Transverse colon (tissue), 4 donors: ENCODE data around the gene YWHAB. TPM values are rescaled to one million over a fixed set of nuclear protein-coding genes. Genes with fewer than 3 reads are reported as not detected.
A peak's percentile ranks its signal among the peaks of the same experiment; 100 is the strongest.

Source experiments
- DNase-seq: peaks from one replicate; pipeline ENCODE4 v3.0.0-alpha.2; 2019
- H3K27ac ChIP-seq, 4 donors: fragments of 200-600 bp; sonication (generic); 2 replicates each; pipeline ENCODE4 v1.5.1; 2016 to 2018; ENCODE audit warnings: inconsistent platforms in 4 of 4
- H3K27me3 ChIP-seq: fragments of 200-600 bp; sonication (generic); 2 replicates; pipeline ENCODE4 v1.5.1; 2017; ENCODE audit warnings: inconsistent platforms
- H3K36me3 ChIP-seq, 4 donors: fragments of 200-600 bp; sonication (generic); 2 replicates each; pipeline ENCODE4 v1.5.1; 2017 to 2019; ENCODE audit warnings: inconsistent platforms in 4 of 4
- H3K4me1 ChIP-seq, 4 donors: fragments of 200-600 bp; sonication (generic); 2 replicates each; pipeline ENCODE4 v1.5.1; 2017 to 2020; ENCODE audit warnings: inconsistent platforms in 4 of 4
- H3K4me3 ChIP-seq, 4 donors: fragments of 200-600 bp; sonication (generic); 1 replicate in 1 of 4; 2 replicates in 3 of 4; pipeline versions ENCODE4 v1.5.1 to v1.6.1; 2017 to 2019; ENCODE audit warnings: inconsistent platforms in 4 of 4
- H3K9me3 ChIP-seq, 2 donors: fragments of 200-600 bp; sonication (generic); 2 replicates each; pipeline ENCODE4 v1.5.1; 2017 to 2019; ENCODE audit warnings: inconsistent platforms in 2 of 2
- CTCF ChIP-seq, 5 experiments: fragments of 200-600 bp in 3 of 5; fragments of 450-650 bp in 2 of 5; sonication (generic) in 3 of 5; IDR thresholded peaks; 1 replicate in 2 of 5; 2 replicates in 3 of 5; pipeline ENCODE4 v1.5.1; 2016 to 2017; ENCODE audit warnings: antibody characterized with exemption in 5 of 5, inconsistent platforms in 3 of 5, mild to moderate bottlenecking in 2 of 5, moderate library complexity in 1 of 5
- EP300 ChIP-seq: sonication (generic); formaldehyde crosslinking; IDR thresholded peaks from one replicate; pipeline ENCODE4 v1.6.1; 2017; ENCODE audit warnings: antibody characterized with exemption, low read depth
- POLR2A ChIP-seq: fragments of 450-650 bp; IDR thresholded peaks from one replicate; pipeline ENCODE4 v1.6.1; 2016; ENCODE audit warnings: antibody characterized with exemption, mild to moderate bottlenecking, moderate library complexity
- POLR2AphosphoS5 ChIP-seq, 3 donors: sonication (generic); formaldehyde crosslinking; IDR thresholded peaks; one replicate each; pipeline ENCODE4 v1.6.1; 2016; ENCODE audit warnings: antibody characterized with exemption in 3 of 3
- WGBS, 2 donors: methylation state at CpG; one replicate each; pipeline ENCODE4 v1.1.5; 2018; ENCODE audit warnings: low coverage in 1 of 2; 5-methylcytosine and 5-hydroxymethylcytosine counted together
- in situ Hi-C, 4 donors: fragments of 200-750 bp; cut with MboI; loops; one replicate each; pipeline versions ENCODE4 v1.15.0 to v1.15.1; 2017; ENCODE audit warnings: low sequenced_read_pairs in 3 of 4, low pct_ligation_motif_present in 1 of 4, low pct_unique_long_range_greater_than_20kb in 1 of 4
- intact Hi-C: fragments of 100-400 bp; cut with DNase I; formaldehyde crosslinking; loops from one replicate; pipeline ENCODE4 v1.15.1; 2023; ENCODE audit warnings: low total_unique reads
- total RNA-seq, 4 donors: library from RNA; depleted of rRNA; stranded (reverse); fragments of >200 nt; gene quantifications; one replicate each; pipeline ENCODE4 v1.1.0, GENCODE V29; 2016

Gene YWHAB
- total RNA-seq, 4 donors from 2014 or later, result 73.2 to 170 (median 117) TPM

DNA sequence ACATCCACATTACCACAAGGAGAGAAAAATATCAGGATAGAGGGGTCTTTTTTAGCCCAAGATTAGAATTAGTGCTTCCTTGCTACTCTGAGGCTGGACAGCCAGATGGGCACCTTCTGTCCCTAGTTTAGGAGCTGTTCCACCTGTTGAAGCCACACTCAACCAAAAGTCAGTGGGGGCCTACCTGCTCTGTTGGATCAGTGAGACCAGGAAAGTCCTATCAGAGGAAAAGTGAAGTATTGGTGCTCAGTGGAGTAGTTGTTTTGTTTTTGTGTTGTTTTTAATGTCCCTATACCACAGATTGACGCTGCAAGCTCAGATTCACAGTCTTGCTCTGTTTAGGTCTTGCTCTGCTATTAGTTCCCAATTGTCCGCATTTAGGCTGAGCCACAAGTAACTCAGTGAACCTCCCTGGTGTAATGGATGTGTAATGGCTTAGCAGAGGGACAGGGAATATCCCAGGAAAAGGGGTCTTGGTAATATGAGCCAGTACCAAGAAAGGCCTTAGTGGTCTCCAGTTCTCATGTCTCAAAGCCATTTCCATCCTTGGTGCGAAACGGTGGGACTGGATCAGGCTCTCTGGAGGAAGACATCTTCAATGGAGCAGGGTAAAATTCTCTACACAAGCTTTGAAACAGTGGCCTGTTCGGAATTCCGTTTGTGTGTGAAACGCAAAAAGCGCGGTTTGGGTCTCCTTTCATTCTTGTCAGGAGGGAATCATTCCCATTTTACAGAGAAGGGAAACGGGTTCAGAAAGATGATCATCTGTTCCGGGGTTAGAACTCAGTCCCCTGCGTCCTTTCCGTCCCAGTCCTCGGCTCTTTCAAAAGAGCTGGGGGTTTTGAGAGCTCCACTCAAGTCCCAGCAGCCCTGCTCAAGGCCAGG, 23.7 kb downstream of the YWHAB start:
- no peak for TF ChIP-seq EP300
- no peak for TF ChIP-seq POLR2AphosphoS5 (IDR thresholded peaks at IDR 0.05)
- no peak for TF ChIP-seq POLR2A
- no peak for TF ChIP-seq CTCF (IDR thresholded peaks at IDR 0.05)
- Histone ChIP-seq H3K27me3 (no peaks in the 10 kb centered on the region), H3K9me3 (no peaks in the 10 kb centered on the region), H3K36me3 (peaks cover 0 to 35% (median 15%) of the 10 kb centered on the region in 4 donors), H3K27ac (peak overlapping the region in 3 of 4 donors; percentile 7 to 50 (median 21)), H3K4me3 (peak overlapping the region; percentile 48 to 72 (median 57)), H3K4me1 (peaks cover 0 to 19% (median 14%) of the 10 kb centered on the region in 4 donors)
- WGBS, 2 donors, result 36 to 38% methylated on average over 8 to 14 of the region's 14 CpGs
- intact Hi-C loops, result no loop called here
- no peak for DNase-seq
- in situ Hi-C loops, result no loop called here

- intact Hi-C loops, result no loop called here
- DNase-seq, result peak; percentile 80
- Histone ChIP-seq H3K4me3 (peak within 1 kb of the TSS; percentile 48 to 72 (median 57)), H3K4me1 (peaks cover 0 to 19% (median 14%) of the 10 kb centered on the region in 4 donors), H3K36me3 (peaks cover 0 to 27% (median 11%) of the 10 kb centered on the region in 4 donors), H3K27me3 (no peaks in the 10 kb centered on the region), H3K27ac (peak within 1 kb of the TSS in 3 of 4 donors; percentile 7 to 50 (median 21)), H3K9me3 (no peaks in the 10 kb centered on the region)
- in situ Hi-C loops, result no loop called here
- WGBS, 2 donors, result 0 to 3% methylated on average over 9 to 60 of the region's 61 CpGs
- TF ChIP-seq POLR2AphosphoS5 (IDR thresholded peaks at IDR 0.05) (peak in 2 of 3 donors; percentile 49 to 72), CTCF (IDR thresholded peaks at IDR 0.05) (no peak), EP300 (no peak), POLR2A (peak; percentile 33)
Observed at GRCh38 chr20:44909872-44910689, 24.6 kb downstream of the YWHAB start, which contains the start of gene PABPC1L. Gene PABPC1L, plus strand, starts transcription at chr20:44910060. Its CDS starts 84 bp downstream, at chr20:44910144.

GRCh38 chr20:44910690-44911262, 25.3 kb downstream of the YWHAB start:
- Histone ChIP-seq H3K27me3 (no peaks in the 10 kb centered on the region), H3K9me3 (no peaks in the 10 kb centered on the region), H3K4me1 (peaks cover 0 to 19% (median 14%) of the 10 kb centered on the region in 4 donors), H3K36me3 (peaks cover 0 to 20% (median 9%) of the 10 kb centered on the region in 4 donors), H3K27ac (peak overlapping the region in 1 of 4 donors; percentile 50), H3K4me3 (peak overlapping the region in 3 of 4 donors; percentile 48 to 72 (median 66))
- DNase-seq, result no peak
- WGBS, 2 donors, result 79 to 90% methylated on average over 2 to 17 of the region's 17 CpGs
- intact Hi-C loops (no loop called here), in situ Hi-C loops (no loop called here)
- TF ChIP-seq POLR2A (no peak), EP300 (no peak), POLR2AphosphoS5 (IDR thresholded peaks at IDR 0.05) (no peak), CTCF (IDR thresholded peaks at IDR 0.05) (no peak)
